Keratinocyte (primary cell): ENCODE measurements around the gene SREBF1. TPM values are rescaled to one million over a fixed set of nuclear protein-coding genes. Genes with fewer than 3 reads are reported as not detected.
A peak's percentile ranks its signal among the peaks of the same experiment; 100 is the strongest.

Experiments
- DNase-seq: peaks from one replicate; pipeline ENCODE4 v3.0.0-alpha.2; 2011; ENCODE audit warnings: low read depth, missing footprints, low spot score
- FAIRE-seq: peaks from 2 replicates; lab custom pipeline; 2011; peaks lifted over from hg19 to GRCh38; lab: Jason Lieb, UNC
- H2AFZ ChIP-seq: 2 replicates; pipeline ENCODE4 v1.6.0; 2012; ENCODE audit warnings: low read length, control low read depth, inconsistent platforms; ENCODE audit not compliant: control insufficient read depth
- H3K27ac ChIP-seq: 2 replicates; pipeline ENCODE4 v1.5.1; 2011; ENCODE audit warnings: low read length; ENCODE audit not compliant: control insufficient read depth, insufficient read depth
- H3K27me3 ChIP-seq: 3 replicates; pipeline ENCODE4 v1.6.0; 2011; ENCODE audit warnings: low read length; ENCODE audit not compliant: control insufficient read depth, insufficient read depth; ENCODE audit errors: extremely low read depth
- H3K36me3 ChIP-seq, 2 experiments: 2 replicates in 1 of 2; 3 replicates in 1 of 2; pipeline ENCODE4 v1.5.1; 2011; ENCODE audit warnings: low read length in 2 of 2, mild to moderate bottlenecking in 1 of 2; ENCODE audit not compliant: control insufficient read depth in 2 of 2, insufficient read depth in 2 of 2; ENCODE audit errors: extremely low read depth in 1 of 2
- H3K4me1 ChIP-seq: 3 replicates; pipeline ENCODE4 v1.5.1; 2011; ENCODE audit warnings: low read length; ENCODE audit not compliant: control insufficient read depth, insufficient read depth; ENCODE audit errors: extremely low read depth
- H3K4me2 ChIP-seq: 3 replicates; pipeline ENCODE4 v1.6.0; 2011; ENCODE audit warnings: low read depth, low read length; ENCODE audit not compliant: control insufficient read depth, insufficient read depth; ENCODE audit errors: extremely low read depth
- H3K4me3 ChIP-seq, 3 experiments: fragments of 200-600 bp in 1 of 3; sonication (generic) in 1 of 3; 2 replicates in 2 of 3; 3 replicates in 1 of 3; pipeline ENCODE4 v1.5.1; 2011 to 2016; ENCODE audit warnings: low read length in 3 of 3, mild to moderate bottlenecking in 3 of 3, control low read depth in 2 of 3, inconsistent platforms in 1 of 3, low read depth in 1 of 3, mixed read lengths in 1 of 3, mixed run types in 1 of 3, moderate library complexity in 1 of 3; ENCODE audit not compliant: control insufficient read depth in 2 of 3, insufficient read depth in 2 of 3; ENCODE audit errors: extremely low read depth in 1 of 3
- H3K79me2 ChIP-seq: 2 replicates; pipeline ENCODE4 v1.6.0; 2012; ENCODE audit warnings: low read length; ENCODE audit not compliant: control insufficient read depth, insufficient read depth
- H3K9ac ChIP-seq: 3 replicates; pipeline ENCODE4 v1.6.0; 2011; ENCODE audit warnings: low read length; ENCODE audit not compliant: control insufficient read depth, insufficient read depth; ENCODE audit errors: extremely low read depth
- H3K9me1 ChIP-seq: 3 replicates; pipeline ENCODE4 v1.6.0; 2011; ENCODE audit warnings: low read length; ENCODE audit not compliant: control insufficient read depth, insufficient read depth; ENCODE audit errors: extremely low read depth
- H3K9me3 ChIP-seq: 2 replicates; pipeline ENCODE4 v1.5.1; 2012; ENCODE audit warnings: low read depth, low read length; ENCODE audit not compliant: control insufficient read depth
- H4K20me1 ChIP-seq: 3 replicates; pipeline ENCODE4 v1.6.0; 2011; ENCODE audit warnings: low read length; ENCODE audit not compliant: control insufficient read depth, insufficient read depth; ENCODE audit errors: extremely low read depth
- EZH2 ChIP-seq: IDR thresholded peaks from one replicate; pipeline ENCODE4 v1.6.1; 2012; ENCODE audit warnings: inconsistent platforms, mild to moderate bottlenecking, low read length, moderate library complexity
- dilution Hi-C: fragments of 300-500 bp; cut with MboI; formaldehyde crosslinking; loops from one replicate; pipeline ENCODE4 v1.7.0; 2020; ENCODE audit warnings: low sequenced_read_pairs; ENCODE audit not compliant: extremely low pct_ligation_motif_present
- polyA plus RNA-seq, 5 experiments: library from polyadenylated mRNA; depleted of rRNA in 3 of 5; stranded (reverse) in 3 of 5; stranded (forward) in 1 of 5; unstranded in 1 of 5; fragments of >200 nt; gene quantifications; 1 replicate in 1 of 5; 2 replicates in 3 of 5; 3 replicates in 1 of 5; pipeline versions ENCODE4 v1.2.1 to v1.2.3, GENCODE V29; 2011 to 2012; ENCODE audit warnings: missing spikeins in 2 of 5, low read depth in 1 of 5, low replicate concordance in 1 of 5
- TF ChIP-seq, protein P1 (sequence below), 3 experiments: IDR thresholded peaks in 1 of 3; conservative IDR thresholded peaks in 1 of 3; optimal IDR thresholded peaks in 1 of 3; 2 replicates in 2 of 3; 3 replicates in 1 of 3; pipeline versions ENCODE3 to v1.5.1; 2011; ENCODE audit warnings: low read length in 3 of 3, mild to moderate bottlenecking in 3 of 3, moderate library complexity in 2 of 3, control low read depth in 1 of 3, inconsistent platforms in 1 of 3; ENCODE audit not compliant: insufficient read depth in 2 of 3; ENCODE audit errors: extremely low read depth in 1 of 3

SREBF1 gene
- polyA plus RNA-seq, 1 donor (not counting 4 experiments of a cell fraction or from before 2014, with no cell fraction given), result 51.7 TPM

GRCh38 chr17:17874478-17874877 is 37.7 kb upstream of the SREBF1 start:
- Histone ChIP-seq H3K9me3 (no peaks in the 10 kb centered on the region), H3K9ac (no peak overlapping the region), H4K20me1 (no peaks in the 10 kb centered on the region), H3K4me3 (no peak overlapping the region), H3K27me3 (no peaks in the 10 kb centered on the region), H3K36me3 (peaks cover 23 to 32% of the 10 kb centered on the region in 2 experiments), H3K9me1 (no peaks in the 10 kb centered on the region), H2AFZ (no peak overlapping the region), H3K79me2 (no peaks in the 10 kb centered on the region), H3K4me2 (no peak overlapping the region), H3K4me1 (peaks cover 26% of the 10 kb centered on the region), H3K27ac (no peak overlapping the region)
- FAIRE-seq, result peak; percentile 98
- TF ChIP-seq, protein P1, sequence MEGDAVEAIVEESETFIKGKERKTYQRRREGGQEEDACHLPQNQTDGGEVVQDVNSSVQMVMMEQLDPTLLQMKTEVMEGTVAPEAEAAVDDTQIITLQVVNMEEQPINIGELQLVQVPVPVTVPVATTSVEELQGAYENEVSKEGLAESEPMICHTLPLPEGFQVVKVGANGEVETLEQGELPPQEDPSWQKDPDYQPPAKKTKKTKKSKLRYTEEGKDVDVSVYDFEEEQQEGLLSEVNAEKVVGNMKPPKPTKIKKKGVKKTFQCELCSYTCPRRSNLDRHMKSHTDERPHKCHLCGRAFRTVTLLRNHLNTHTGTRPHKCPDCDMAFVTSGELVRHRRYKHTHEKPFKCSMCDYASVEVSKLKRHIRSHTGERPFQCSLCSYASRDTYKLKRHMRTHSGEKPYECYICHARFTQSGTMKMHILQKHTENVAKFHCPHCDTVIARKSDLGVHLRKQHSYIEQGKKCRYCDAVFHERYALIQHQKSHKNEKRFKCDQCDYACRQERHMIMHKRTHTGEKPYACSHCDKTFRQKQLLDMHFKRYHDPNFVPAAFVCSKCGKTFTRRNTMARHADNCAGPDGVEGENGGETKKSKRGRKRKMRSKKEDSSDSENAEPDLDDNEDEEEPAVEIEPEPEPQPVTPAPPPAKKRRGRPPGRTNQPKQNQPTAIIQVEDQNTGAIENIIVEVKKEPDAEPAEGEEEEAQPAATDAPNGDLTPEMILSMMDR (optimal IDR thresholded peaks at IDR 0.05 in 1 of 3, IDR thresholded peaks at IDR 0.05 in 1 of 3, conservative IDR thresholded peaks at IDR 0.05 in 1 of 3; ENCODE audit: extremely low read depth in 1 of 3, insufficient read depth in 2 of 3, low read length in 3 of 3), result no peak
- TF ChIP-seq EZH2, result no peak
- DNase-seq, result peak; percentile 95
- dilution Hi-C loops, result no loop called here

- Histone ChIP-seq H2AFZ (no peak overlapping the region), H3K27me3 (no peaks in the 10 kb centered on the region), H3K4me1 (peaks cover 26% of the 10 kb centered on the region), H3K4me3 (no peak overlapping the region), H3K9me3 (no peaks in the 10 kb centered on the region), H3K9ac (no peak overlapping the region), H3K36me3 (peaks cover 27 to 33% of the 10 kb centered on the region in 2 experiments), H3K79me2 (no peaks in the 10 kb centered on the region), H3K4me2 (no peak overlapping the region), H4K20me1 (no peaks in the 10 kb centered on the region), H3K9me1 (no peaks in the 10 kb centered on the region), H3K27ac (no peak overlapping the region)
- DNase-seq (no peak), FAIRE-seq (no peak)
- dilution Hi-C loops, result no loop called here
- TF ChIP-seq, protein P1 (optimal IDR thresholded peaks at IDR 0.05 in 1 of 3, IDR thresholded peaks at IDR 0.05 in 1 of 3, conservative IDR thresholded peaks at IDR 0.05 in 1 of 3; ENCODE audit: extremely low read depth in 1 of 3, insufficient read depth in 2 of 3, low read length in 3 of 3), result no peak
- TF ChIP-seq EZH2, result no peak
Measured at GRCh38 chr17:17873450-17873991, 36.7 kb upstream of the SREBF1 start.
